HuH-7 (cell line): ENCODE results near the gene DNAJC27.
"Not testable (repeated sequence)": the region's sequence is repeated elsewhere in the genome, so short reads cannot be mapped to it uniquely, and the experiment has no call there.

Source experiments
- DNase-seq: peaks from one replicate; pipeline ENCODE4 v3.0.0; 2011; ENCODE audit warnings: low spot score

DNAJC27 gene

GRCh38 chr2:24971536-24972314 is at the start of gene DNAJC27:
Gene DNAJC27 (minus strand): TSS chr2:24971955. CDS start chr2:24971904, 51 bp downstream.
- peak; percentile 87 for DNase-seq

- peak; percentile 29 for DNase-seq
Measured at GRCh38 chr2:25018681-25019080, 46.9 kb upstream of the DNAJC27 start.

GRCh38 chr2:25014631-25015030 is 42.9 kb upstream of the DNAJC27 start:
- no peak for DNase-seq

GRCh38 chr2:25011342-25011741 is 39.6 kb upstream of the DNAJC27 start:
- not testable (repeated sequence) for DNase-seq

- DNase-seq, result no peak
Measured at GRCh38 chr2:25009954-25010353, 38.2 kb upstream of the DNAJC27 start.

GRCh38 chr2:25002066-25002465 is 30.3 kb upstream of the DNAJC27 start:
- no peak for DNase-seq

GRCh38 chr2:25001325-25001637 is 29.5 kb upstream of the DNAJC27 start:
- DNase-seq, result no peak

- no peak for DNase-seq
Measured at GRCh38 chr2:25000503-25001324, 29.0 kb upstream of the DNAJC27 start.

- DNase-seq, result no peak
Measured at GRCh38 chr2:25000036-25000435, 28.3 kb upstream of the DNAJC27 start.

- not testable (repeated sequence) for DNase-seq
Measured at GRCh38 chr2:24999097-24999496, 27.3 kb upstream of the DNAJC27 start.

- no peak for DNase-seq
Measured at GRCh38 chr2:24994146-24994724, 22.5 kb upstream of the DNAJC27 start.

GRCh38 chr2:24993406-24994145 is 21.8 kb upstream of the DNAJC27 start:
- DNase-seq, result no peak

- no peak for DNase-seq
Measured at GRCh38 chr2:24986372-24986771, 14.6 kb upstream of the DNAJC27 start.

GRCh38 chr2:24985511-24985910 is 13.8 kb upstream of the DNAJC27 start:
- DNase-seq, result no peak

GRCh38 chr2:24984912-24985311 is 13.2 kb upstream of the DNAJC27 start:
- no peak for DNase-seq

- DNase-seq, result no peak
Measured at GRCh38 chr2:24981411-24982136, 9.8 kb upstream of the DNAJC27 start.

GRCh38 chr2:24978661-24979060 is 6.9 kb upstream of the DNAJC27 start:
- DNase-seq, result no peak

GRCh38 chr2:24977631-24978030 is 5.9 kb upstream of the DNAJC27 start:
- no peak for DNase-seq

GRCh38 chr2:24973812-24974211 is 2.1 kb upstream of the DNAJC27 start:
- no peak for DNase-seq

GRCh38 chr2:24972315-24972961 is 683 bp upstream of the DNAJC27 start:
- peak; percentile 19 for DNase-seq

- DNase-seq, result peak; percentile 19
Measured at GRCh38 chr2:24971286-24971535, 544 bp downstream of the DNAJC27 start.
